Measurements from ENCODE around the gene CXCR2.
"Not testable (repeated sequence)": the region's sequence is repeated elsewhere in the genome, so short reads cannot be mapped to it uniquely, and the experiment has no call there.

The CXCR2 gene

GRCh38 chr2:218097975-218098374 lies 27.9 kb upstream of the CXCR2 start:
- Histone ChIP-seq H2AFZ (ENCODE audit: low read depth) (no peak overlapping the region), H3K9ac (no peak overlapping the region), H3K27me3 (ENCODE audit: insufficient read depth, low read depth) (no peaks in the 10 kb centered on the region), H3K27ac (no peak overlapping the region), H3K4me2 (no peak overlapping the region), H3K4me3 (IDR thresholded peaks at IDR 0.05; ENCODE audit: insufficient read depth, low read depth, low read length) (no peak overlapping the region), H3K36me3 (ENCODE audit: insufficient read depth) (no peaks in the 10 kb centered on the region), H3K79me2 (ENCODE audit: insufficient read depth, low read depth) (no peaks in the 10 kb centered on the region), H3K4me1 (ENCODE audit: low read depth, poor library complexity, severe bottlenecking) (no peaks in the 10 kb centered on the region), H4K20me1 (ENCODE audit: insufficient read depth) (no peaks in the 10 kb centered on the region)
- TF ChIP-seq CTCF (conservative IDR thresholded peaks at IDR 0.05; ENCODE audit: low read depth, low read length) = no peak

- H3K27me3 ChIP-seq (ENCODE audit: insufficient read depth, low read depth); H3K27ac ChIP-seq; H3K4me2 ChIP-seq; H3K79me2 ChIP-seq (ENCODE audit: insufficient read depth, low read depth); H3K9ac ChIP-seq; H4K20me1 ChIP-seq (ENCODE audit: insufficient read depth); H3K4me1 ChIP-seq (ENCODE audit: low read depth, poor library complexity, severe bottlenecking); H3K4me3 ChIP-seq (IDR thresholded peaks at IDR 0.05; ENCODE audit: insufficient read depth, low read depth, low read length); H2AFZ ChIP-seq (ENCODE audit: low read depth); H3K36me3 ChIP-seq (ENCODE audit: insufficient read depth): not testable (repeated sequence)
Observed at GRCh38 chr2:218108834-218109233, 17.0 kb upstream of the CXCR2 start.

GRCh38 chr2:218121789-218122188 lies 4.0 kb upstream of the CXCR2 start:
- H3K36me3 ChIP-seq (ENCODE audit: insufficient read depth); H3K79me2 ChIP-seq (ENCODE audit: insufficient read depth, low read depth); H3K9ac ChIP-seq; H4K20me1 ChIP-seq (ENCODE audit: insufficient read depth); H3K27me3 ChIP-seq (ENCODE audit: insufficient read depth, low read depth); H3K27ac ChIP-seq; H3K4me3 ChIP-seq (IDR thresholded peaks at IDR 0.05; ENCODE audit: insufficient read depth, low read depth, low read length); H3K4me1 ChIP-seq (ENCODE audit: low read depth, poor library complexity, severe bottlenecking); H2AFZ ChIP-seq (ENCODE audit: low read depth); H3K4me2 ChIP-seq: not testable (repeated sequence)

- H3K4me3 ChIP-seq (IDR thresholded peaks at IDR 0.05; ENCODE audit: insufficient read depth, low read depth, low read length); H3K4me1 ChIP-seq (ENCODE audit: low read depth, poor library complexity, severe bottlenecking); H3K27me3 ChIP-seq (ENCODE audit: insufficient read depth, low read depth); H3K36me3 ChIP-seq (ENCODE audit: insufficient read depth); H3K4me2 ChIP-seq; H2AFZ ChIP-seq (ENCODE audit: low read depth); H3K27ac ChIP-seq; H3K79me2 ChIP-seq (ENCODE audit: insufficient read depth, low read depth); H3K9ac ChIP-seq; H4K20me1 ChIP-seq (ENCODE audit: insufficient read depth): not testable (repeated sequence)
Observed at GRCh38 chr2:218122286-218122685, 3.5 kb upstream of the CXCR2 start.

- Histone ChIP-seq H3K79me2 (ENCODE audit: insufficient read depth, low read depth) (no peaks in the 10 kb centered on the region), H3K27ac (no peak overlapping the region), H2AFZ (ENCODE audit: low read depth) (no peak overlapping the region), H3K4me2 (no peak overlapping the region), H3K4me1 (ENCODE audit: low read depth, poor library complexity, severe bottlenecking) (no peaks in the 10 kb centered on the region), H3K4me3 (IDR thresholded peaks at IDR 0.05; ENCODE audit: insufficient read depth, low read depth, low read length) (no peak overlapping the region), H3K36me3 (ENCODE audit: insufficient read depth) (no peaks in the 10 kb centered on the region), H3K9ac (no peak overlapping the region), H3K27me3 (ENCODE audit: insufficient read depth, low read depth) (no peaks in the 10 kb centered on the region), H4K20me1 (ENCODE audit: insufficient read depth) (no peaks in the 10 kb centered on the region)
- TF ChIP-seq CTCF (conservative IDR thresholded peaks at IDR 0.05; ENCODE audit: low read depth, low read length) = no peak
Observed at GRCh38 chr2:218123986-218124385, 1.8 kb upstream of the CXCR2 start.

- Histone ChIP-seq H3K27me3 (ENCODE audit: insufficient read depth, low read depth) (no peaks in the 10 kb centered on the region), H2AFZ (ENCODE audit: low read depth) (no peak overlapping the region), H3K9ac (no peak overlapping the region), H3K79me2 (ENCODE audit: insufficient read depth, low read depth) (no peaks in the 10 kb centered on the region), H3K27ac (no peak overlapping the region), H3K4me2 (no peak overlapping the region), H4K20me1 (ENCODE audit: insufficient read depth) (no peaks in the 10 kb centered on the region), H3K4me1 (ENCODE audit: low read depth, poor library complexity, severe bottlenecking) (no peaks in the 10 kb centered on the region), H3K36me3 (ENCODE audit: insufficient read depth) (no peaks in the 10 kb centered on the region), H3K4me3 (IDR thresholded peaks at IDR 0.05; ENCODE audit: insufficient read depth, low read depth, low read length) (no peak overlapping the region)
- no peak for TF ChIP-seq CTCF (conservative IDR thresholded peaks at IDR 0.05; ENCODE audit: low read depth, low read length)
Observed at GRCh38 chr2:218125095-218125494, 733 bp upstream of the CXCR2 start.

Data from KMS-11 (cell line).